ENCODE measurements around the gene KRTAP10-1.
A peak's percentile ranks its signal among the peaks of the same experiment; 100 is the strongest.

The KRTAP10-1 gene

GRCh38 chr21:44548922-44549321, 8.9 kb upstream of the KRTAP10-1 start:
- no peak for DNase-seq (ENCODE audit: low read depth)

GRCh38 chr21:44548381-44548780, 8.4 kb upstream of the KRTAP10-1 start:
- DNase-seq (ENCODE audit: low read depth): no peak

GRCh38 chr21:44547656-44548331, 7.8 kb upstream of the KRTAP10-1 start:
- peak; percentile 12 for DNase-seq (ENCODE audit: low read depth)

- no peak for DNase-seq (ENCODE audit: low read depth)
Measured at GRCh38 chr21:44544566-44544965, 4.6 kb upstream of the KRTAP10-1 start.

- no peak for DNase-seq (ENCODE audit: low read depth)
Measured at GRCh38 chr21:44542716-44543115, 2.7 kb upstream of the KRTAP10-1 start.

GRCh38 chr21:44540741-44541288, 820 bp upstream of the KRTAP10-1 start:
- DNase-seq (ENCODE audit: low read depth): no peak

- DNase-seq (ENCODE audit: low read depth): no peak
Measured at GRCh38 chr21:44539046-44539445, 949 bp downstream of the KRTAP10-1 start.

- no peak for DNase-seq (ENCODE audit: low read depth)
Measured at GRCh38 chr21:44537930-44538911, 1.8 kb downstream of the KRTAP10-1 start.

GRCh38 chr21:44535963-44536362, 4.0 kb downstream of the KRTAP10-1 start:
- no peak for DNase-seq (ENCODE audit: low read depth)

GRCh38 chr21:44534688-44535087, 5.3 kb downstream of the KRTAP10-1 start:
- no peak for DNase-seq (ENCODE audit: low read depth)

- no peak for DNase-seq (ENCODE audit: low read depth)
Measured at GRCh38 chr21:44533891-44534627, 5.9 kb downstream of the KRTAP10-1 start.

- no peak for DNase-seq (ENCODE audit: low read depth)
Measured at GRCh38 chr21:44533121-44533890, 6.7 kb downstream of the KRTAP10-1 start.

GRCh38 chr21:44532712-44533111, 7.3 kb downstream of the KRTAP10-1 start:
- DNase-seq (ENCODE audit: low read depth): no peak

- DNase-seq (ENCODE audit: low read depth): no peak
Measured at GRCh38 chr21:44531606-44532564, 8.1 kb downstream of the KRTAP10-1 start.

GRCh38 chr21:44530903-44531605, 8.9 kb downstream of the KRTAP10-1 start:
- DNase-seq (ENCODE audit: low read depth): no peak

GRCh38 chr21:44530221-44530902, 9.6 kb downstream of the KRTAP10-1 start:
- DNase-seq (ENCODE audit: low read depth): no peak

GRCh38 chr21:44529503-44530125, 10.4 kb downstream of the KRTAP10-1 start:
- DNase-seq (ENCODE audit: low read depth): no peak

- DNase-seq (ENCODE audit: low read depth): no peak
Measured at GRCh38 chr21:44529011-44529421, 11.0 kb downstream of the KRTAP10-1 start.

GRCh38 chr21:44528634-44528995, 11.4 kb downstream of the KRTAP10-1 start:
- no peak for DNase-seq (ENCODE audit: low read depth)
